Stimulated activated naive CD8-positive, alpha-beta T cell treated with anti-CD3 and anti-CD28 coated beads, Interleukin-15, amount 100 ng/mL, for 72 hours (primary cell): ENCODE measurements around the gene UMAD1.

Experiments
- ATAC-seq: fragments of 150-1000 bp; cut with Tn5 transposase; 2 replicates; pipeline ENCODE4 v1.10.0; 2021; ENCODE audit warnings: mild to moderate bottlenecking, moderate library complexity
- DNase-seq, 2 donors: peaks; one replicate each; pipeline ENCODE4 v3.0.0; 2021 to 2022
- H3K27ac Mint-ChIP-seq, 2 donors: one replicate each; pipeline ENCODE4 v1.8.0; 2022; ENCODE audit warnings: mild to moderate bottlenecking in 2 of 2, mixed read lengths in 2 of 2, moderate library complexity in 2 of 2
- H3K27me3 Mint-ChIP-seq: one replicate; pipeline ENCODE4 v1.8.0; 2022; ENCODE audit warnings: mixed read lengths
- H3K4me1 Mint-ChIP-seq: one replicate; pipeline ENCODE4 v1.8.0; 2022; ENCODE audit warnings: mild to moderate bottlenecking, mixed read lengths
- H3K4me3 Mint-ChIP-seq, 2 donors: one replicate each; pipeline ENCODE4 v1.8.0; 2022; ENCODE audit warnings: mild to moderate bottlenecking in 2 of 2, mixed read lengths in 2 of 2, moderate library complexity in 1 of 2
- H3K9me3 Mint-ChIP-seq, 2 donors: one replicate each; pipeline ENCODE4 v1.8.0; 2022; ENCODE audit warnings: mixed read lengths in 2 of 2

UMAD1 gene

GRCh38 chr7:7713730-7714129 lies 73.2 kb downstream of the UMAD1 start:
- H3K4me3 Mint-ChIP-seq = no peak overlapping the region
- DNase-seq (no peak), ATAC-seq (no peak)
- H3K27ac Mint-ChIP-seq = no peak overlapping the region
- H3K27me3 Mint-ChIP-seq = no peaks in the 10 kb centered on the region
- H3K4me1 Mint-ChIP-seq = peaks cover 32% of the 10 kb centered on the region
- peaks cover 0 to 4% of the 10 kb centered on the region in 2 donors for H3K9me3 Mint-ChIP-seq

GRCh38 chr7:7718492-7718891 lies 77.9 kb downstream of the UMAD1 start, which contains the start of gene RPA3:
TSS of gene RPA3 (minus strand) at chr7:7718607. CDS start at chr7:7640418, 78,189 bp downstream.
- peak within 1 kb of the TSS; percentile 97 to 98 for H3K27ac Mint-ChIP-seq

DNA sequence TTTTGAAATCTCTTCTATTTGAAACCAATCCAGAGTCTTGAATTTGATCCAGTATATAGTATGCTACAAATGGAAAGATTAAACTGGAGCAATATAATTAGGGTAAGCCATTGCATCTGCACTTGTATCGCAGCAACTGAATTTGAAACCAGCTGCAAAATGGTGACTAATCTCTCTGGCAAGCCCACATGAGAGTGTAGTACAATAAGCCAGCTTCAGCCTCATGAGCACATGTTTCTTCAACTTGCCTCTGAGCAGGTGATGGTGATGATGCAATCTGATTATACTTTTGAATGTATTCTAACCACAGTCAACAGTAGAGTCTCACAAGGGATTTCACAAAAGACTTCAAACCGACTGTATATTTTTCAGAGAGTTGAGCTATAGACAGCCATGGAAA lies 78.7 kb downstream of the UMAD1 start:
- peak; percentile 99 for ATAC-seq
- H3K4me1 Mint-ChIP-seq = peaks cover 34% of the 10 kb centered on the region
- DNase-seq = peak; percentile 57 to 79
- peak overlapping the region; percentile 97 to 98 for H3K27ac Mint-ChIP-seq
- H3K4me3 Mint-ChIP-seq = peak overlapping the region; percentile 63 to 76
- no peaks in the 10 kb centered on the region for H3K27me3 Mint-ChIP-seq
- peaks cover 0 to 4% of the 10 kb centered on the region in 2 donors for H3K9me3 Mint-ChIP-seq

More at GRCh38 chr7:7718492-7718891, 77.9 kb downstream of the UMAD1 start, which contains the start of gene RPA3:
- DNase-seq = no peak
- Mint-ChIP-seq H3K9me3 (peaks cover 0 to 4% of the 10 kb centered on the region in 2 donors), H3K27me3 (no peaks in the 10 kb centered on the region), H3K4me3 (peak within 1 kb of the TSS; percentile 63 to 76), H3K4me1 (peaks cover 40% of the 10 kb centered on the region)
- no peak for ATAC-seq

DNA sequence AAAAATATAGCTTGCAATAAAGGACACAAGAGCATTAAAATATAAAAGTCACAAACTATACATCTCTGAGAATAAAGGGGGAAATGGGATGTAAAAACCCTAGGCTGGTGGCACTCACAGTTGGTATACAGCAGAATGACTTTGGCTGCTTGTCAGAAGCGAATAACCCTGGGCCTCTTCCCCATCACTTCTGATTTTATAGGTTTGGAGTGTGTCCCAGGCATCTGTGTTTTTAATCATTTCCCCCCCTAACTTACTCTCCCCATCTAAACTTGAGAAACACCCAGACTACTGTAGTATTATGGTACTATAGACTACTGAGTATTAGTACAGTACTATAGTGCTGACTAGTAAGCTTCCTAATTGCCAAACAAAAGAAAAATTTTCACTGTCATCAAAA lies 79.6 kb downstream of the UMAD1 start:
- peak overlapping the region; percentile 19 to 89 for H3K27ac Mint-ChIP-seq
- ATAC-seq (no peak), DNase-seq (no peak)
- H3K9me3 Mint-ChIP-seq = peaks cover 0 to 4% of the 10 kb centered on the region in 2 donors
- H3K27me3 Mint-ChIP-seq = no peaks in the 10 kb centered on the region
- H3K4me3 Mint-ChIP-seq = peak overlapping the region; percentile 31 to 49
- H3K4me1 Mint-ChIP-seq = peaks cover 34% of the 10 kb centered on the region

GRCh38 chr7:7720750-7721621 lies 80.4 kb downstream of the UMAD1 start:
- Mint-ChIP-seq H3K4me3 (peak overlapping the region in 1 of 2 donors; percentile 14), H3K27ac (peak overlapping the region in 1 of 2 donors; percentile 89), H3K27me3 (no peaks in the 10 kb centered on the region), H3K9me3 (peaks cover 0 to 4% of the 10 kb centered on the region in 2 donors), H3K4me1 (peaks cover 34% of the 10 kb centered on the region)
- ATAC-seq (peak; percentile 37), DNase-seq (no peak)

DNA sequence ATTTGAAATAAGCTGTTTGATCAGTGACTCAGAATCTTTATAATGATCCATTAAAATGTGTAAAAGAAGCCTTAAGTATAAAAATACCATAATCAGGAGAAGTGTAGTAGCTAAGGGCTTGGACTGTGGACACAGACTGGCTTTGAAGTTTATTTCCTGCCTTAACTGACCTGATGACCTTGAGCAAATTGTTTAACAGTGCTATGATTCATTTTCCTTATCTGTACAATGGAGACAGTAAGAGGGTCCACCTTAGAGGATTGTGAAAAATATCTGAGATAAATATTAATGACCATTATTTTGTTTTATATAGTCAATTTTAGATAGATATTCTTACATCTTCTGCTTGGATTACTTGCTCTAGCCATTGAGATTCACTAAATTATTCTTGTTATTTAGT lies 91.2 kb downstream of the UMAD1 start:
- ATAC-seq (no peak), DNase-seq (no peak)
- Mint-ChIP-seq H3K4me1 (peaks cover 12% of the 10 kb centered on the region), H3K9me3 (no peaks in the 10 kb centered on the region), H3K4me3 (no peak overlapping the region), H3K27ac (no peak overlapping the region), H3K27me3 (no peaks in the 10 kb centered on the region)

DNA sequence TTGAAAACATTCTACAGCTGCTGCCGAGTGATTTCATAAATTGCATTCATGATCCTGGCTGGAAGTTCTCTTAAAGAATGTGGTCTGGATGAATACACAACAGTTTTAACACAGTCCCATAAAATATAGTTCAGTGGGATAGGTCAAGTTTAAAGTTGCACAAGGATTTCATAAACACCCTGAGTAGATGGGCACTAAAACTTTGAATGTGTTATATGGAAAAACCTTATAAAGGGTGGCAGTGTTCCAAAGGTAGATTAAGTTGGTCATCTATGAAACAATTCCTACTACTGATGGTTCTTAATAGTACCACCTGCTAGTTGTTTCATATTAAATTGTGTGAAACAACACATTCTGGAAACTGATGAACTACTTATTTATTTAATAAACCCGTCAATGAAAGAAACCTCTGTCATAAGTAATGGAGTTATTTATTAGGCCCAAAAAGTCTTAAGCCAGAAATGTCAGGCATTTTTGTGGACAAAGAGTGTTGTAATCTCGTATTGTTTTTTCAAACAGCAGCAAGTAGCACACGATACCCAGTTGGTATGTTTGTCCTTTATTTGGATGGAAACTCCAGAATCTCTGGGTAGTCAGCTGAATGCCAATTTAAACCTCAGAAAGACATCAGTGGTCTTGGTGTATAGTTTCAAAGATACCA lies 92.2 kb downstream of the UMAD1 start:
- peaks cover 12% of the 10 kb centered on the region for H3K4me1 Mint-ChIP-seq
- H3K27me3 Mint-ChIP-seq = no peaks in the 10 kb centered on the region
- H3K9me3 Mint-ChIP-seq = no peaks in the 10 kb centered on the region
- ATAC-seq (no peak), DNase-seq (no peak)
- no peak overlapping the region for H3K27ac Mint-ChIP-seq
- H3K4me3 Mint-ChIP-seq = no peak overlapping the region

DNA sequence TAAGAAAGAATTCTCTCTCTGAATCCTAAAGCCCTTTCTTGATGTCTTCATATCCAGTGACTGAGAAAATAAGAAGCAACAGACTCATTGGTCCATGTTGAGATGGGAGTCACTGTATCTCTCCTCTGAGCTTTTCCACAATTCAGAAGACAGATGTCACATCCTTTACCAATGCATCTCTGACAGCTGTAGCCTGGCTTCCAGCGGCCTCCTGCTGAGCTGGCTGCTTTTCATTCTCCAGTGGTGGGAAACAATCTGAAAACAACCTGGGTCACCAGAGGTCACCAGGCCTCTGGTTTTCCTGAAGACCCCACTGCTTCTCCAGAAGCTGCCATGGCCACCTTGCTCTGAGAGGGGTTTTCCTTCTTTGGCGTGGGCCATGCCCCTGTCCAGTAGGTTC lies 96.1 kb downstream of the UMAD1 start:
- no peak for ATAC-seq
- no peak overlapping the region for H3K4me3 Mint-ChIP-seq
- no peaks in the 10 kb centered on the region for H3K9me3 Mint-ChIP-seq
- H3K4me1 Mint-ChIP-seq = peaks cover 30% of the 10 kb centered on the region
- no peaks in the 10 kb centered on the region for H3K27me3 Mint-ChIP-seq
- no peak overlapping the region for H3K27ac Mint-ChIP-seq
- DNase-seq = no peak

DNA sequence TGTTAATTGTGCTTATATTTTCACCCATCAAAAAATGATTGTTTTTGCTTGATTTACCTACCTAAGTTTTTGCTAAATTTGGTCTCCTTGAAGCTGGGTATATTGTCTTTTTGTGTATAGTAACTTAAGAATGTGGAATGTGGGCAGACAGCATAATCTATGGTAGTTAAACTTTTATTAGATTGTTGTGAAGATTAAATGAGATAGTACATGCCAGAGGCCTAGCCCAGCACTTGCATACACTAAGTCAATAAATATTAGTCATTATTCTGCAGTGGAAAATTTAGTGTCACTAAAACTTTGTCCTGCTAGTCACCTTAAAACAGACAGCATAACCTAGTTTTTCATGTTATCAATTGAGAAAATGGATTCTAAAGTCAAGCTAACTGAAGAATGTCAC lies 97.1 kb downstream of the UMAD1 start:
- no peak for DNase-seq
- Mint-ChIP-seq H3K9me3 (no peaks in the 10 kb centered on the region), H3K27me3 (no peaks in the 10 kb centered on the region), H3K27ac (no peak overlapping the region), H3K4me1 (peaks cover 30% of the 10 kb centered on the region), H3K4me3 (no peak overlapping the region)
- ATAC-seq = no peak

DNA sequence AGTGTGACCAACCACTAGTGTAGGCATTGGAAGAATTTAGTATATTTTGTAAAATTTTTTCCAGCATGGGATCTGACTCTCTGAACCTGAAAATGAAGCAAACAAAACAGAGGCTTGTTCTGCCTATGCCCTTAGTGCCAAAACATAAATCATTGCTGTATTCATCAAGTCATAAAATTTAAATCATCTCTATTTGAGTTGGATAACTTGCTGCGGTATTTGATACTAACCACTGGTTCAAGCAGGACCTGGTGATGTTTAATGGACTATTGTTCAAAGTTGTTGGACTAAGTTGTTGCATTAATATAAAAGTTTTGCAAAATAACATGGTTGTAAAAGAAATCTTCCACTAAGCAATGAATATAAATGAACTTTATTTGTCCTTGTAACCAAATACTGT lies 97.6 kb downstream of the UMAD1 start:
- peaks cover 30% of the 10 kb centered on the region for H3K4me1 Mint-ChIP-seq
- H3K27me3 Mint-ChIP-seq = no peaks in the 10 kb centered on the region
- no peak overlapping the region for H3K4me3 Mint-ChIP-seq
- H3K9me3 Mint-ChIP-seq = no peaks in the 10 kb centered on the region
- DNase-seq (no peak), ATAC-seq (no peak)
- H3K27ac Mint-ChIP-seq = no peak overlapping the region

DNA sequence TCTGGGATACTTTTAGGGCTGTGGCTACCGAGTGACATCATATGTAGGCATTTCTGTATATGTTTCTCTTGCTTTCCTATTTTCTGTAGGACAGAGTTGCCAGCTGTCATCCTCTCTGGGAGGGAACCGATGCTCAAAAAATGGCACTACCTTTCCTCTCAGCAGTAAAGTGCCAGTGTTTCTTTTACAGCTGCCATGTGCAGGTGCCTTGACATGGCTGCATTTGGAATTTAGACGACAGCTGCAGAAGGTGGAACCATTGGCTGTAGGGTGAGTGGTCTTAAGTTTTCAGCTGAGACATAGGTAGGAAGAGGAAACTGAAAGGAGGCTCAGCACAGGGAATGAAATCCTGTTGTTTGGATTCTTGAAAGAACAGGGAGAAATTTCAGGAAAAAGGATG lies 98.1 kb downstream of the UMAD1 start:
- no peak overlapping the region for H3K27ac Mint-ChIP-seq

GRCh38 chr7:7739204-7740036 lies 98.9 kb downstream of the UMAD1 start:
- ATAC-seq = no peak
- Mint-ChIP-seq H3K27ac (no peak overlapping the region), H3K4me3 (no peak overlapping the region), H3K4me1 (peaks cover 29% of the 10 kb centered on the region), H3K27me3 (no peaks in the 10 kb centered on the region), H3K9me3 (no peaks in the 10 kb centered on the region)
- no peak for DNase-seq

More for the DNA sequence above, 98.1 kb downstream of the UMAD1 start:
- ATAC-seq (no peak), DNase-seq (no peak)
- peaks cover 30% of the 10 kb centered on the region for H3K4me1 Mint-ChIP-seq
- H3K4me3 Mint-ChIP-seq = no peak overlapping the region
- H3K9me3 Mint-ChIP-seq = no peaks in the 10 kb centered on the region
- H3K27me3 Mint-ChIP-seq = no peaks in the 10 kb centered on the region

GRCh38 chr7:7740037-7740355 lies 99.4 kb downstream of the UMAD1 start:
- Mint-ChIP-seq H3K9me3 (no peaks in the 10 kb centered on the region), H3K27me3 (no peaks in the 10 kb centered on the region), H3K27ac (no peak overlapping the region), H3K4me3 (no peak overlapping the region), H3K4me1 (peaks cover 24% of the 10 kb centered on the region)
- ATAC-seq (no peak), DNase-seq (no peak)

DNA sequence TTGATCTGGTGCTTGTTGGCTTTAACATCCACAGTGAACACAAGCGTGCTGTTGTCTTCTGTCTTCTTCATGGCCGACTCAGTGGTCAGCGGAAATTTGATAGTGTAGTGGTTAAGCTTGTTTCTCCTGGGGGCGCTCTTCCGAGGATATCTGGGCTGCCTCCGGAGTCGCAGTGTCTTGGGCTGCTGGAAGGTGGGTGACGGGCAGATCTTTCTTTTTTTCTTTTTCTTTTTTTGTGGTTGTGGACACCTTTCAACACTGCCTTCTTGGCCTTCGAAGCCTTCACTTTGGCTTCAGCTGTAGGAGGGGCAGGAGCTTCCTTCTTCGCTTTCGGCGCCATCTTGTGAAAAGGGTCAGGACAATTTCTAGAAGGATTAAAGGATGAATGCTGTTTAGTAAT lies 101.7 kb downstream of the UMAD1 start:
- DNase-seq = no peak

DNA sequence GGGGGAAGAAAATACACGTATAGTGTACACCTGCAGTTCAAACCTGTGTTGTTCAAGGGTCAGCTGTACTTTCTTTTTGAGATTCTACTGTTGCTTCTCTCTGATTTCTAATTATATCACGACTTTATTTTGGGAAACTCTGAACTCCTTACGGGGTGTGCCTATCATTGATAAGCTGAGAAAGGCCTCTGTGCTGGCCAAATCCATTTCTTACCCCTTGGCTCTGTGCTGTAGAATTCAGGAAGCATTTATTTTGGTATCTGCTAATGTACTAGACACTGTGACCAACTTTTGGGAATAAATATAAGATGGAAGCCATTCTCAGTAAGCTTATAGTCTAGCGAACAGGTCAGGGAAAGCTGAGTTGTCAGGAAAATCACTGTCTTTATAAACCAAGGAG lies 104.7 kb downstream of the UMAD1 start:
- DNase-seq = no peak
- Mint-ChIP-seq H3K9me3 (no peaks in the 10 kb centered on the region), H3K4me1 (peaks cover 3% of the 10 kb centered on the region), H3K27ac (no peak overlapping the region), H3K4me3 (no peak overlapping the region), H3K27me3 (no peaks in the 10 kb centered on the region)
- no peak for ATAC-seq

More for the DNA sequence above, 101.7 kb downstream of the UMAD1 start:
- Mint-ChIP-seq H3K4me3 (no peak overlapping the region), H3K9me3 (no peaks in the 10 kb centered on the region), H3K4me1 (peaks cover 17% of the 10 kb centered on the region), H3K27ac (no peak overlapping the region), H3K27me3 (no peaks in the 10 kb centered on the region)
- no peak for ATAC-seq
